IPS DF 4.7 (cell line): Measurements from ENCODE around the gene AFAP1L1.
A peak's percentile ranks its signal among the peaks of the same experiment; 100 is the strongest.

Experiments used
- DNase-seq: peaks from one replicate; pipeline ENCODE4 v3.0.0-alpha.2; 2013; ENCODE audit warnings: low spot score; ENCODE audit errors: extremely low read depth

AFAP1L1 gene

GRCh38 chr5:149314571-149315111 lies 43.0 kb downstream of the AFAP1L1 start:
- DNase-seq: no peak

DNA sequence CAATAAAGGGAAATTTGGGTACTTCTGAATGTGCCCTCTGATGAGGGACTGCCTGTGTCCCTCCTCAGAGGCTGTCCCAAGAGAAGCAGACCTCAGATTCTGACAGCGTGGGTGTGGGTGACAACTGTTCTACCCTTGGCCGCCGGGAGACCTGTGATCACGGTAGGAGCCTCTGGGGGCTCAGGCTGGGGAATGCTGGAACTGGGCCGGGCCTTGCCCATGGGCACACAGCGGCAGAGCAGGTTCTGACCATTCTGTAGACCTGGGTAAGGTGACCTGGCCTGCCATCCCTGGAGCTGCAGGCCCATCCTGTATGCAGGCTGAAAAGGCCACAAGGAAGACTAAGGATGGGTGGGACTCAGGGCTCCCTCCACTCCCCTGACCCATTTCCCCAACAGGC lies 44.1 kb downstream of the AFAP1L1 start:
- no peak for DNase-seq

DNA sequence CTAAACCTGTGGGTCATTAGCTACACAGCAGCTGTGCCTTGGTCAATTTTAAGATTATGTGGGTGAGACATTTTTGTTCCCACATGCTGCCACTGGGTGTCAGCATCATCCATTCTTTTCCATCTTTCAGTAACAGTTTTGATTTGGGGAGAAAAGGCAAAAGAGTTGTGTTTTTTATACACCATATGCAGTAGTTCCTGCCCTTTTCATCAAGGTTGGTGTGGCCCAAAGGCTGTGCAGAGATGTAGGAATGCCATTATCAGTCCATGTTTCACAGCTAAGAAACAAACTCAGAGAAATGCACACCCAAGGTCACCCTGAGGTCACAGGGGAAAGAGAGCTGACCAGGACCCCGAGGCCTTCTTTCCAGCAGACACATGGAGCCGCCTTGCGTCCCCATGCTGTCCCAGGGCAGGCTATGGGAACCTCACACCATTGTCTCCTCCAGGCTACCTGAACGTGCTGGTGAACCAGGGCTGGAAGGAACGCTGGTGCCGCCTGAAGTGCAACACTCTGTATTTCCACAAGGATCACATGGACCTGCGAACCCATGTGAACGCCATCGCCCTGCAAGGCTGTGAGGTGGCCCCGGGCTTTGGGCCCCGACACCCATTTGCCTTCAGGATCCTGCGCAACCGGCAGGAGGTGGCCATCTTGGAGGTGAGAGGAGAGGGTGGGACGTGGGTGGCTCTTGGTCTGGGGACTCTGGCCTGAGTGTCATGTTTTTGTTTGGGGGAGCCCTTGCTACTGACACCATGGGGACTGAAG lies 45.8 kb downstream of the AFAP1L1 start:
- no peak for DNase-seq

DNA sequence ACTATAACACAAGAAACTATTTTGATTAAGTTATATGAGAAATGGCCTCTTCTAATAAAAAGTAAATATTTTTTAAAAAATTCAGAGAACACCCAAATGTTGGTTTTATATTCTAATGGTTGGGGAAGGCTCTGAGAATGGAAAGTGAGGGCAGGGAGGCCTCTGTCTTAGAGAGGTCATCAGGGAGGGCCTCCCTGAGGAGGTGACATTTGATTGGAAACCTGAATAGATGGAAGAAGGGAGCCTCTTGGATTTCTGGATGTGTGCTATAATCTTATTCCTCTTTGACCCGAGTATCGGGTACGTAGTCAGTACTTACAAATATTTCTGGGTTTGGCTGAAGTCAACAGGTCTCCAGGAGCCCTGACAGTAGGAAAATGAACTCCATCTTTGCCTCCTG lies 47.5 kb downstream of the AFAP1L1 start:
- no peak for DNase-seq

- no peak for DNase-seq
Measured at GRCh38 chr5:149320791-149321330, 49.2 kb downstream of the AFAP1L1 start.

- no peak for DNase-seq
Measured at GRCh38 chr5:149322518-149322917, 50.9 kb downstream of the AFAP1L1 start.

GRCh38 chr5:149323210-149323609 lies 51.6 kb downstream of the AFAP1L1 start:
- DNase-seq: no peak

- no peak for DNase-seq
Measured at GRCh38 chr5:149323621-149324205, 52.1 kb downstream of the AFAP1L1 start.

DNA sequence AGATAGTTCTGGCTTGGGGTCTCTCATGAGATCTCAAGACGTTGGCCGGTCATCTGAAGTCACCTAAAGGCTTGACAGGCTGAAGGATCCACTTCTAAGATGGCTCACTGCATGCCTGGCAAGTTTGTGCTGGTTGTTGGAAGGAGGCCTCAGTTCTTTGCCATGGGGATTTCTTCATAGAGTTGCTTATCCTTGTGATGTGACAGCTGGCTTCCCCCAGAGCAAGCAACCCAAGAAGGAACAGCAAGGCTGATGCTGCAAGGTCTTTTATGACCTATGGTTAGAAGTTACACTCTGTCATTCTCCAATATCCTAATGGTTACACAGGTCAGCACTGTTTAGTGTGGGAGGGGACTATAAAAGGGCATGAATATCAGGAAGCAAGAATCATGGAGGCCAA lies 53.0 kb downstream of the AFAP1L1 start:
- DNase-seq: no peak

GRCh38 chr5:149325166-149325735 lies 53.6 kb downstream of the AFAP1L1 start:
- DNase-seq: no peak

DNA sequence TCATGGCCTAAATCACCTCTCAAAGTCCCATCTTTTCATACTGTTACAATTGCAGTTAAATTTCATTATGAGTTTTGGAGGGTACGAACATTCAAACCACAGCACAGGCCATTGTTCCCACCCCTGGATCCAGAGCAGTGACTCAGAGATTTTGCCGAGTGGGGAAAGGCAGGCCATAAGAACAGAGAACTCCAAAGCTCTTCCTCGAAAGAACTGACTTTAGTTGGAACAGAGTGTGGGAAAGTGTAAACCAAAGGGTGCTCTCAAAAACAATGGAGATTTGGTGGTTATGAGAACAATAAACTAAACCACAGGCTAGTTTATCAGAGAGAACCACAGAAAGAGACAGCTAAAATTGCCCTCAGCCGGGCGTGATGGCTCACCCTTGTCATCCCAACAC lies 54.2 kb downstream of the AFAP1L1 start:
- DNase-seq: no peak

- no peak for DNase-seq
Measured at GRCh38 chr5:149326611-149327010, 55.0 kb downstream of the AFAP1L1 start.

GRCh38 chr5:149328177-149328576 lies 56.5 kb downstream of the AFAP1L1 start:
- no peak for DNase-seq

GRCh38 chr5:149333711-149334443 lies 62.2 kb downstream of the AFAP1L1 start:
- DNase-seq: no peak

GRCh38 chr5:149337736-149338135 lies 66.1 kb downstream of the AFAP1L1 start:
- DNase-seq: no peak

DNA sequence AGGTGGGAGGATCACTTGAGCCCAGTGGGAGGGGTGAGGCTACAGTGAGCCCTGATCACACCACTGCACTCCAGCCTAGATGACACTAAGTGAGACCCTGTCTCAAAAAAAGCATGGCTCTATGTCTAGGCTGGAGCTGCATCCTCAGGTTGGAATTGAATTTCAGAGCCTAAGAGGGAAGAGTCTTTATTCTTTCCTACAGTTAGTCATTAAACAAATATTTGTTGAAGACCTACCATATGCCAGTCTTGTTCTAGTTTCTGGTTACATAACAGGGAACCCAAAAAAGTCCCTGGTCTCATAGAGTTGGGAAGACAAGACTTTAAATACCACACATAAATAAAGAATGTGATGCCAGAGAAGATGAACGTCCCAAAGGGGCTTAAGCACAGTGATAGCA lies 66.7 kb downstream of the AFAP1L1 start:
- no peak for DNase-seq

DNA sequence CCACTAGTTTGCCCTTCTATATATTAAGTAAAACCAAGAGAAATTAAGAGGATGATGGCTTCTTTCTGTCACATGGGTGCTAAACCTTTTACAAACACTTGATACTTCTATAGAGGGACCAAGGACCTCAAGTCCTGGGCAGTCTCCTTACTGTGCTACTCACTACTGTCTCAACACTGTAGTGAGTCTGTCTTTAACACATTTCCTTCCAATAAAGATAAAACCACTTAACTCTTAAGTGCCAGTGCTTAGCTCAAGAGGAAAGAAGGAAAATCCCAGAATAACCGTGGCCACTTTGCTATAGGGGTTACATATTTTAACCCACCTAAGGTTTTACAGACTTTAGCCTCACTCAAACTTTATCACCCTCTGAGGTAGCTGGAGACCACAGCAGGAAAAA lies 69.3 kb downstream of the AFAP1L1 start:
- DNase-seq: no peak

DNA sequence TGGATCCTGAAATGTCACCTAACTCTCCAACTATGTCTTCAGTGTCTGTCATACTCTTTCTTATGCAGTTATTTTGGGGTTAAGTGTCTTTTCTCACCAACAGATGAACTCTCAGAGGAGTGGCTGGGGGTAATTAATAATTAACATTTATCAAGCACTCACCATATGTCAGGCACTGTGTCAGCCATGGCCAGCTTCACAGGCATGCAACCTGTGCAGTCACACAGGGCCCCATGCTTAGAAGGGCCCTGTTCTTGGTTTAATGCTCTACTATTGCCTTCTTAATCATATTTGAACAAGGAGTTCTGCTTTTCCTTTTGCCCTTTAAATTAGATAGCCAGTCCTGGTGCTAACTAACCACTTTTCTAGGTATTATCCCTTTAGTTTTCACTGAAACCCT lies 70.2 kb downstream of the AFAP1L1 start:
- no peak for DNase-seq

DNA sequence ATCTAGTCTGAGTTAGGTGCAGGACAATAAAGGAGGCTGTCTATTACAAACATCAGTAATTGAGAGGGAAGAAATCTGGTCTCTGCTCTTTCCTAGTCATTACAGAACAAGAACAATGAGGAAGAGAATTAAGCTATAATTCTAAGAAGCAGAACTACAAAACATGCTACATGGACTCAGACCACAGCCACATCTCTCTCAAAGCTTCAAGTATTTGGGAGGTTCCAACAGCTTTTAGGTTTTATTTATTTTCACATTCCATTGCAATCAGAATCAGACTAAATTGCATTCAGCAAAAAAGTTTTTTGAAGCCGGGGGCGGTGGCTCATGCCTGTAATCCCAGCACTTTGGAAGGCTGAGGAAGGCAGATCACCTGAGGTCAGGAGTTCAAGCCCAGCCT lies 72.5 kb downstream of the AFAP1L1 start:
- DNase-seq: no peak

DNA sequence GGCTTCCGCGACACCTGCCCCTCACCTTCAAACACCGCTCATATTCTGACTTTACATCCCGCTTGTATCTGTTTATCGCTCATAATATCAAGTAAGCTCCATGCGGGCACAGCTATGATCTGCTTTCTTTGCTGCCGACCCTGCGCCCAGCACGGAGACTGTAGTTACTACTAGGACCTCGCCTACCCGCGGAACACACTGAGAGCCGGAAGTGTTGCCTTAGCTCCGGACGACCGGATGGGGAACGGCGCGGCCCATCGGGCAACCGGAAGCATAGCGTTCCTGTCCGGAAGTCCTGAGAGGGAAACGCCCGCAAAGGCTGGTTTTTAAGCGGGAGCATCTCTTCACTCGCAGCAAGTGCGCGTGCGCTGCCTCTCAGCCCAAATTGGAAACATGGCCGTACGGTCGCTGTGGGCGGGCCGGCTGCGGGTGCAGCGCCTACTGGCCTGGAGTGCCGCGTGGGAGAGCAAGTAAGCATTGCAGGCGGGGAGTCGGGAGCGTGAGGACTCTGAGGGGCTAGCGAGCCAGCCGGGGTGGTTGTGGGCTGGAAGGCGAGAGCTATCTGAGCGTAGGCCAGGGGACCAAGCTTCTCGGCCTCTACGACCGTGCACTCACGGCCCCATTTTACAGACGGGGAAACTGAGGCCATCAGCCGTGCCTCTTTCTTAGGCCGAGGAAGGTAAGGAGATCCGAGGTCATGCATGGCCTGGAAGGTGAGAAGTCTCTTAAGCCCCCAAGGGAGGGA lies 73.7 kb downstream of the AFAP1L1 start, which contains the start of gene GRPEL2:
Gene GRPEL2 (plus strand): TSS at position 353 of the 745 bp plus-strand sequence. CDS start 41 bp downstream, at position 394.
- DNase-seq: peak; percentile 90

DNA sequence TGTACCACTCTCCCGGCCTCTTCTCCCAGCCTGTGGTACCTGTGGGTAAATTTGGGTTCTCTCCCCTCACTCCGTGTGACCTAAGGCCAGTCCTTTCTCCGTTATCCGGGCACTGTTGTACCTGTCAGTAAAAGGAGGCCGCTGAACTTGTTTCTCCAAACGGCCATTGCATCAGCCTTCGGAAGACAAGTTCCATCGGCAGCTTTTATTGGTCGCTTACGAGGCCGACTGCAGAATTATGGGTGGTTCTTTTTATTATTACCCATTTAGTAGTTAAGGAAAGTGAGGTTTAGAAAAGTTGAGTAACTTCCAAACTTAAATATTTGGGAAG lies 74.2 kb downstream of the AFAP1L1 start:
- no peak for DNase-seq
